Retinal pigment epithelial cell (primary cell): ENCODE data around the gene EXOC6B.
"Not testable (repeated sequence)": the region's sequence is repeated elsewhere in the genome, so short reads cannot be mapped to it uniquely, and the experiment has no call there.

ENCODE experiments used
- DNase-seq: peaks from one replicate; pipeline ENCODE4 v3.0.0-alpha.2; 2010; ENCODE audit warnings: low read depth
- H3K4me3 ChIP-seq: 2 replicates; pipeline ENCODE4 v1.5.1; 2011; ENCODE audit warnings: mild to moderate bottlenecking, low read length, control low read depth, moderate library complexity
- CTCF ChIP-seq: conservative IDR thresholded peaks from 2 replicates; pipeline ENCODE4 v1.5.1; 2011; ENCODE audit warnings: low read depth, low read length, control low read depth, inconsistent platforms

Gene EXOC6B

GRCh38 chr2:72602711-72603110 lies 223.1 kb downstream of the EXOC6B start:
- H3K4me3 ChIP-seq: no peak overlapping the region
- TF ChIP-seq CTCF: no peak
- no peak for DNase-seq

GRCh38 chr2:72602095-72602494 lies 223.7 kb downstream of the EXOC6B start:
- TF ChIP-seq CTCF: no peak
- H3K4me3 ChIP-seq: no peak overlapping the region
- no peak for DNase-seq

- not testable (repeated sequence) for H3K4me3 ChIP-seq, DNase-seq
Measured at GRCh38 chr2:72583836-72584235, 242.0 kb downstream of the EXOC6B start.

GRCh38 chr2:72583376-72583775 lies 242.5 kb downstream of the EXOC6B start:
- no peak for TF ChIP-seq CTCF
- no peak for DNase-seq
- H3K4me3 ChIP-seq: no peak overlapping the region

GRCh38 chr2:72581560-72582181 lies 244.2 kb downstream of the EXOC6B start:
- TF ChIP-seq CTCF: peak; percentile 8

GRCh38 chr2:72579591-72580180 lies 246.1 kb downstream of the EXOC6B start:
- DNase-seq: no peak
- peak; percentile 62 for TF ChIP-seq CTCF
- no peak overlapping the region for H3K4me3 ChIP-seq

More at GRCh38 chr2:72581560-72582181, 244.2 kb downstream of the EXOC6B start:
- DNase-seq: no peak
- H3K4me3 ChIP-seq: no peak overlapping the region

- TF ChIP-seq CTCF: no peak
- H3K4me3 ChIP-seq: no peak overlapping the region
- no peak for DNase-seq
Measured at GRCh38 chr2:72576861-72577260, 249.0 kb downstream of the EXOC6B start.
